ENCODE measurements around the gene FAM187B.

DNA sequence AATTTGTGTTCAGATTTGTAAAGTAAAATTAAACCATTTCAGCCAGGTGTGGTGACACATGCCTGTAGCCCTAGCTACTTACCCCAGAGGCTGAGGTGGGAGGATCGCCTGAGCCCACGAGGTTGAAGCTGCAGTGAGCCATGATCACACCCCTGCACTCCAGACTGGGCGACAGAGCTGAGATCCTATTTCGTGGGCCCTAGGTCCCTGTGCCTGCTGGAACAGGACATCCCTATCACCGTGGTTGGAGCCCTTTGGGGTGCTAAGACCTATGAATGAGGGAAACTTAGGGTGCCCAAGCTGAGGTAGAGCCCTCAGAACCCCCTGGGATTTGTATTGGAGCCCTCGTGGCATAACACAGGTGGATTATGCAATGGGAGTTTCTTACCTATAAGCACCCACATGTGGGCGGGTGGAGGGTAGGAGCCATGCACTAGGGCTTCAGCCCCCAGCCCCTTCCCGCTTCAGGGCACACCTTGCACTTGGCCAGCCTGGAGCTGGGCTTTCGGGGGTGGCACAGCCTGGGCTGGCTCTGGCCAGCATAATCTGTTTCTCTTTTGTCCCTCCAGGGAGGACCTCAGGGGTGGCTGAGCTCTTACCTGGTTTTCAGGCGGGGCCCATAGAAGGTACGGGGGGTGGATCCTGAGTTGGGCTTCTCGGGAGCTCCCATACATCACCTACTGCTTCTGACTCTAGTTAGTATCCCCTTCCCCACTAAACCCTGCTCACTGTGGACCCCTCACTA is 33.0 kb upstream of the FAM187B start:
- TF ChIP-seq EZH2 (IDR thresholded peaks at IDR 0.05; ENCODE audit: low read length) = no peak
- TF ChIP-seq, protein P1, sequence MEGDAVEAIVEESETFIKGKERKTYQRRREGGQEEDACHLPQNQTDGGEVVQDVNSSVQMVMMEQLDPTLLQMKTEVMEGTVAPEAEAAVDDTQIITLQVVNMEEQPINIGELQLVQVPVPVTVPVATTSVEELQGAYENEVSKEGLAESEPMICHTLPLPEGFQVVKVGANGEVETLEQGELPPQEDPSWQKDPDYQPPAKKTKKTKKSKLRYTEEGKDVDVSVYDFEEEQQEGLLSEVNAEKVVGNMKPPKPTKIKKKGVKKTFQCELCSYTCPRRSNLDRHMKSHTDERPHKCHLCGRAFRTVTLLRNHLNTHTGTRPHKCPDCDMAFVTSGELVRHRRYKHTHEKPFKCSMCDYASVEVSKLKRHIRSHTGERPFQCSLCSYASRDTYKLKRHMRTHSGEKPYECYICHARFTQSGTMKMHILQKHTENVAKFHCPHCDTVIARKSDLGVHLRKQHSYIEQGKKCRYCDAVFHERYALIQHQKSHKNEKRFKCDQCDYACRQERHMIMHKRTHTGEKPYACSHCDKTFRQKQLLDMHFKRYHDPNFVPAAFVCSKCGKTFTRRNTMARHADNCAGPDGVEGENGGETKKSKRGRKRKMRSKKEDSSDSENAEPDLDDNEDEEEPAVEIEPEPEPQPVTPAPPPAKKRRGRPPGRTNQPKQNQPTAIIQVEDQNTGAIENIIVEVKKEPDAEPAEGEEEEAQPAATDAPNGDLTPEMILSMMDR (optimal IDR thresholded peaks at IDR 0.05 in 1 of 3, IDR thresholded peaks at IDR 0.05 in 1 of 3, conservative IDR thresholded peaks at IDR 0.05 in 1 of 3; ENCODE audit: extremely low read depth in 1 of 3, insufficient read depth in 2 of 3, low read length in 3 of 3) = no peak
